ENCODE results near the gene POLR2I. TPM values are rescaled to one million over a fixed set of nuclear protein-coding genes. Genes with fewer than 3 reads are reported as not detected.
"Not testable (repeated sequence)": the region's sequence is repeated elsewhere in the genome, so short reads cannot be mapped to it uniquely, and the experiment has no call there.

Gene POLR2I
- total and polyA plus RNA-seq, 4 donors = 33.7 to 96.0 (median 52.4) TPM

DNA sequence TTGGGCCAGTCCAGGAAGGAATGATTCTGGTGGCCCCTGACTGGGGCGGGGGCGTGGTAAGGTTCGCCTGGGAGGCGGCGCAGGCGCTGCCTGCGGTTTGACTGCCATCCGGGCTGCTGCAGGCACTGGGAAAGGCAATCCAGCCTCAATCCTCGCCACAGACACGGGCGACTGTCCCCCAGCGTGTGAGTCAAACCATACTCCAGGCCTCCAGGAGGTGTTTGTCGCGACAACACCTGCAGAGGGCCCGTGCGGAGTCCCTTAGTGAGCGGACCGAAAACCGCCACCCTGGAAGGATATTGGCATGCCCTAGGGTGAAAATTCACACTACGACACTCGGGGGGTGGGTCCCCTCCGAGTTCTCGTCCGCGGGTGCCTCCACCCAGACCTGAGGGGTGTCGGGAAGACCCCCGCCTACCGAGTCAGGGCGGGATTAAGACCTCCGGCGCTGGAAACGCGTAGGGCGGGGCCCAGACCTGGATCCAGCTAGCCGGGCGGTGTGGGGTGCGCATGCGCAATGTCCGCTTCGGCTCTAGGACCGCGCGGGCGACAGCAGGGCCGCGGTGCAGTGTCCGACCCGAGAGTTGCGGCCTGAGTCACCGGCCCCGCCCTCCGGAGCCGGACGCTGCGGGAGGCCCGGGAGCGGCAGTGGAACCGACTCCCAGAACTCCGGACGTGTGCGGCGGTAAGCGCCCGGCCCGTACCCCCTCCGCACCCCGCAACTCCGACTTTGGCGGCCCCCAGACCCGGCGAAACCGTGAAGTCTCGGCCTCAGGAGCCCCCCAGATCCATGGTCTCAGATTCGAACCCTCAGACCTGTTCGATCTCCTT lies 25.0 kb upstream of the POLR2I start, which contains the start of gene CAPNS1:
CAPNS1 (plus strand) TSS at position 594 of the 831 bp plus-strand sequence. CDS start 946 bp downstream, outside the sequence.
- no peaks in the 10 kb centered on the region for H3K9me3 ChIP-seq (ENCODE audit: control insufficient read depth, low read length)
- H3K4me3 ChIP-seq (ENCODE audit: low read length in 2 of 2) = peak within 1 kb of the TSS; percentile 76 to 91
- 0% methylated on average over 69 to 75 of the region's 75 CpGs for WGBS, 2 donors
- H3K27me3 ChIP-seq (ENCODE audit: control insufficient read depth in 1 of 2, insufficient read depth in 2 of 2, low read length in 1 of 2) = no peaks in the 10 kb centered on the region
- no peaks in the 10 kb centered on the region for H3K4me1 ChIP-seq (ENCODE audit: control insufficient read depth in 1 of 2, insufficient read depth in 2 of 2, low read length in 2 of 2)
- peaks cover 0 to 8% of the 10 kb centered on the region in 2 donors for H3K36me3 ChIP-seq (ENCODE audit: control insufficient read depth in 1 of 2, insufficient read depth in 2 of 2, low read length in 1 of 2)
- H3K27ac ChIP-seq (ENCODE audit: low read depth in 1 of 2, low read length in 2 of 2) = peak within 1 kb of the TSS; percentile 30 to 97
- DNase-seq = peak; percentile 99
- intact Hi-C loops (cut with DNase I) = loop anchor here in 1 of 2 donors (1.0 to 10.0 kb wide), 2 partner anchors 12 to 395 kb away; partner anchors contain the start of genes IGFLR1, LIN37, PSENEN and U2AF1L4
- ATAC-seq (ENCODE audit: low FRiP score) = peak; percentile 97

DNA sequence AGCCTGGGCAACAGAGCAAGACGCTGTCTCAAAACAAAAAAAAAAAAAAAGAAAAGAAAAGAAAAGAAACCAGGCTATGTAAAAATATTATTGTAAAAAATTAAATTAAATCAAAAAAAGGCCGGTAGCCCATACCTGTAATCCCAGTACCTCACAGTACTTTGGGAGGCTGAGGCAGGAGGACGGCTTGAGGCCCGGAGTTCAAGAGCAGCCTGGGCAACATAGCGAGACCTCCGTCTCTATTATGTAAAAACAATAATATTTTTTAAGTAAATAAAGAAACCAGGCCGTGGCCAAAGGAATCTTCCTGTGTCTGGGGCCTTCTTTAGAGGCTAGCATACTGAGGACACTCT lies 24.4 kb upstream of the POLR2I start:
- no peak for ATAC-seq (ENCODE audit: low FRiP score)

DNA sequence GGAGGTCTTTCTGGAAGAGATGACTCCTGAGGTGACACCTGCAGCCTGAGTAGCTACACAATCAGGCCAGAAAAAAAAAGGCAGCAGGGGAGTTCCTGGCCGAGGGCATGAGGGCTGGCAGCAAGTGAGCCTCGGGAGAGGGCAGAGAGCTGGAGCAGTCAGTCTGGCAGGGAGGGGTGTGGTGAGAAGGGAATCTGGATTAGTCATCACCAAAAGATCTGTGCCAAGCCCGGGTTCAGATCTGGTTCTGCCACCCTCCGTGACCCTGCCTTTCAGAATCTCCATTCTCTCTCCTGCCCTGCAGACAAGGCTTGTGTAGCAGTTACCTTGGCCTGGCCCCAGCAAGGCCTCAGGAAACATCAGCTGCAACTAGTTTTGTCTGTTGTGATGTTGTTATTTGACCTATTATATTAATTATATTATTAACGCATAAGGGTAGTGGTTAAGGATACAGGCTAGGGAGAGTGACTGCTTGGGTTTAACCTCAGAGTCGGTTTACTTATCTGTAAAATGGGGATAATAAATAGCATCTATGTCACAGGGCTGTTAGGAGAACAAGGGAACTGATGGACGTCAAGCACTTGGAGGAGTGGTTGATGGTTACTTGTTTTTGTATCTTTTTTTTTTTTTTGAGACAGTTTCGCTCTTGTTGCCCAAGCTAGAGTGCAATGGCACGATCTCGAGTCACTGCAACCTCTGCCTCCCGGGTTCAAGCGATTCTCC lies 22.4 kb upstream of the POLR2I start:
- DNase-seq = peak; percentile 81 to 83
- Histone ChIP-seq H3K27me3 (ENCODE audit: control insufficient read depth in 1 of 2, insufficient read depth in 2 of 2, low read length in 1 of 2) (no peaks in the 10 kb centered on the region), H3K9me3 (ENCODE audit: control insufficient read depth, low read length) (no peaks in the 10 kb centered on the region), H3K4me1 (ENCODE audit: control insufficient read depth in 1 of 2, insufficient read depth in 2 of 2, low read length in 2 of 2) (no peaks in the 10 kb centered on the region), H3K27ac (ENCODE audit: low read depth in 1 of 2, low read length in 2 of 2) (peak overlapping the region in 1 of 2 donors; percentile 95), H3K4me3 (ENCODE audit: low read length in 2 of 2) (no peak overlapping the region), H3K36me3 (ENCODE audit: control insufficient read depth in 1 of 2, insufficient read depth in 2 of 2, low read length in 1 of 2) (no peaks in the 10 kb centered on the region)
- 41 to 43% methylated on average over 12 of the region's 12 CpGs for WGBS, 2 donors
- intact Hi-C loops (cut with DNase I) = no loop called here
- ATAC-seq (ENCODE audit: low FRiP score) = peak; percentile 47

More for the DNA sequence above, 24.4 kb upstream of the POLR2I start:
- intact Hi-C loops (cut with DNase I) = no loop called here
- no peak for DNase-seq
- H3K27me3 ChIP-seq (ENCODE audit: control insufficient read depth in 1 of 2, insufficient read depth in 2 of 2, low read length in 1 of 2) = no peaks in the 10 kb centered on the region
- H3K4me1 ChIP-seq (ENCODE audit: control insufficient read depth in 1 of 2, insufficient read depth in 2 of 2, low read length in 2 of 2) = no peaks in the 10 kb centered on the region
- H3K27ac ChIP-seq (ENCODE audit: low read depth in 1 of 2, low read length in 2 of 2) = peak overlapping the region in 1 of 2 donors; percentile 83
- peaks cover 0 to 8% of the 10 kb centered on the region in 2 donors for H3K36me3 ChIP-seq (ENCODE audit: control insufficient read depth in 1 of 2, insufficient read depth in 2 of 2, low read length in 1 of 2)
- 18 to 23% methylated on average over 7 of the region's 7 CpGs for WGBS, 2 donors
- H3K4me3 ChIP-seq (ENCODE audit: low read length in 2 of 2) = peak overlapping the region in 1 of 2 donors; percentile 38
- no peaks in the 10 kb centered on the region for H3K9me3 ChIP-seq (ENCODE audit: control insufficient read depth, low read length)

DNA sequence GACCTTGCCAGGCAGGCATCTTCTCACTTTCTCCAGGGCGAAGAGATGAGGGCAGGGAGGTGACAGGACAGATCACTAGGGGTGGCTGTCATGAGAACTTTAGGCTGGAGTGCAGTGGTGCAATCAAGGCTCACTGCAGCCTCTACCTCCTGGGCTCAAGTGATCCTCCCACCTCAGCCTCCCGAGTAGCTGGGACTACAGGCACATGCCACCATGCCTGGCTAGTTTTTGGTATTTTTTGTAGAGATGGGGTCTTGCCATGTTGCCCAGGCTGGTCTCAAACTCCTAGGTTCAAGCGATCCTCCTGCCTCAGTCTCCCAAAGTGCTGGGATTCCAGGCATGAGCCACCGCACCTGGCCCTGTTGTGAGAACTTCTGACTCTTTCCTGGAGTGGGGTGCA lies 20.2 kb upstream of the POLR2I start:
- ATAC-seq (ENCODE audit: low FRiP score); H3K4me1 ChIP-seq (ENCODE audit: control insufficient read depth in 1 of 2, insufficient read depth in 2 of 2, low read length in 2 of 2); H3K27ac ChIP-seq (ENCODE audit: low read depth in 1 of 2, low read length in 2 of 2); H3K9me3 ChIP-seq (ENCODE audit: control insufficient read depth, low read length); intact Hi-C loops (cut with DNase I); H3K27me3 ChIP-seq (ENCODE audit: control insufficient read depth in 1 of 2, insufficient read depth in 2 of 2, low read length in 1 of 2); H3K4me3 ChIP-seq (ENCODE audit: low read length in 2 of 2); H3K36me3 ChIP-seq (ENCODE audit: control insufficient read depth in 1 of 2, insufficient read depth in 2 of 2, low read length in 1 of 2); DNase-seq: not testable (repeated sequence)
- WGBS, 2 donors = 94 to 95% methylated on average over 4 of the region's 4 CpGs

DNA sequence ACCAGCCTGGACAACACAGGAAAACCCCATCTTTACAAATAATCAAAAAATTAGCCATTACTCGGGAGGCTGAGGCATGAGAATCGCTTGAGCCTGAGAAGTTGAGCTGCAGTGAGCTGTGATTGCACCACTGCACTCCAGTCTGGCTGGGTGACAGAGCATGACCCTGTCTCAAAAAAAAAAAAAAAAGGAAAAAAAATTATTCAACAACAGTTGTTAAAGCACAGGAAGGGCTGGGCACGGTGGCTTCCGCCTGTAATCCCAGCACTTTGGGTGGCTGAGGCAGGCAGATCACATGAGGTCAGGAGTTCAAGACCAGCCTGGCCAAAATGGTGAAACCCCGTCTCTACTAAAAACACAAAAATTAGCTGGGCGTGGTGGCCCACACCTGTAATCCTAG lies 16.5 kb upstream of the POLR2I start:
- H3K27ac ChIP-seq (ENCODE audit: low read depth in 1 of 2, low read length in 2 of 2); H3K4me3 ChIP-seq (ENCODE audit: low read length in 2 of 2); H3K36me3 ChIP-seq (ENCODE audit: control insufficient read depth in 1 of 2, insufficient read depth in 2 of 2, low read length in 1 of 2); H3K27me3 ChIP-seq (ENCODE audit: control insufficient read depth in 1 of 2, insufficient read depth in 2 of 2, low read length in 1 of 2); H3K4me1 ChIP-seq (ENCODE audit: control insufficient read depth in 1 of 2, insufficient read depth in 2 of 2, low read length in 2 of 2); DNase-seq; intact Hi-C loops (cut with DNase I); ATAC-seq (ENCODE audit: low FRiP score); H3K9me3 ChIP-seq (ENCODE audit: control insufficient read depth, low read length): not testable (repeated sequence)
- 78 to 79% methylated on average over 6 of the region's 6 CpGs for WGBS, 2 donors

DNA sequence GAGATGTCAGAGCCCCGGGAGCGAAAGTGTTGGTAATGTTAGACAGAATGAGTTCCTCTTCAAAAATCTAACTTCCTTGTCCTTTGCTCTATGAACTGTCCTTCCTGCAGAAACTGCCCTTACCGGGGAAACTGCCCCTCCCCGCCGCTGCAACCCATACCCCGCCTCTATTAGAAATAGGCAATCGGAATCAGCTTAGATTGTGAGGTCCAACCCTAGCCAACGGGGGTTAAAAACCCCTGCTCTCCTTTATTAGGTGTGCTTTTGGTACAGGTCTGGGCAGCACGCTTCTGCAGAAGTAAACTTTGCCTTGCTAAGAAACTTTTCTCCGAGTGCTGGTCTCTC lies 13.7 kb upstream of the POLR2I start:
- intact Hi-C loops (cut with DNase I) = loop anchor here in 1 of 2 donors (2.0 kb wide), 1 partner anchor 24 kb away; the partner anchor contains the start of gene COX7A1
- Histone ChIP-seq H3K27me3 (ENCODE audit: control insufficient read depth in 1 of 2, insufficient read depth in 2 of 2, low read length in 1 of 2) (no peaks in the 10 kb centered on the region), H3K4me3 (ENCODE audit: low read length in 2 of 2) (no peak overlapping the region), H3K36me3 (ENCODE audit: control insufficient read depth in 1 of 2, insufficient read depth in 2 of 2, low read length in 1 of 2) (peaks cover 0 to 4% of the 10 kb centered on the region in 2 donors), H3K4me1 (ENCODE audit: control insufficient read depth in 1 of 2, insufficient read depth in 2 of 2, low read length in 2 of 2) (no peaks in the 10 kb centered on the region), H3K27ac (ENCODE audit: low read depth in 1 of 2, low read length in 2 of 2) (peak overlapping the region; percentile 52 to 78), H3K9me3 (ENCODE audit: control insufficient read depth, low read length) (no peaks in the 10 kb centered on the region)
- WGBS, 2 donors = 5 to 12% methylated on average over 10 of the region's 10 CpGs
- ATAC-seq (ENCODE audit: low FRiP score) (no peak), DNase-seq (no peak)

DNA sequence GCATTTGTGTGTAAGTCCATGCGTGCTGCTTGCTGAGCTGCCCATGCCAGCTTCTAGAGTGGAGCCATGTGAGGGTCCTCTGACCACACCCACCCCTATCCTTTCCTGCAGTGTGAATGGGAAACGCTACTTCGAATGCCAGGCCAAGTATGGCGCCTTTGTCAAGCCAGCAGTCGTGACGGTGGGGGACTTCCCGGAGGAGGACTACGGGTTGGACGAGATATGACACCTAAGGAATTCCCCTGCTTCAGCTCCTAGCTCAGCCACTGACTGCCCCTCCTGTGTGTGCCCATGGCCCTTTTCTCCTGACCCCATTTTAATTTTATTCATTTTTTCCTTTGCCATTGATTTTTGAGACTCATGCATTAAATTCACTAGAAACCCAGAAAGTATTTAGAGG lies 10.9 kb upstream of the POLR2I start:
- intact Hi-C loops (cut with DNase I) = no loop called here
- Histone ChIP-seq H3K27ac (ENCODE audit: low read depth in 1 of 2, low read length in 2 of 2) (no peak overlapping the region), H3K9me3 (ENCODE audit: control insufficient read depth, low read length) (no peaks in the 10 kb centered on the region), H3K4me1 (ENCODE audit: control insufficient read depth in 1 of 2, insufficient read depth in 2 of 2, low read length in 2 of 2) (no peaks in the 10 kb centered on the region), H3K27me3 (ENCODE audit: control insufficient read depth in 1 of 2, insufficient read depth in 2 of 2, low read length in 1 of 2) (no peaks in the 10 kb centered on the region), H3K4me3 (ENCODE audit: low read length in 2 of 2) (no peak overlapping the region), H3K36me3 (ENCODE audit: control insufficient read depth in 1 of 2, insufficient read depth in 2 of 2, low read length in 1 of 2) (peaks cover 2 to 4% of the 10 kb centered on the region in 2 donors)
- DNase-seq = no peak
- ATAC-seq (ENCODE audit: low FRiP score) = no peak
- 79 to 83% methylated on average over 9 of the region's 9 CpGs for WGBS, 2 donors

DNA sequence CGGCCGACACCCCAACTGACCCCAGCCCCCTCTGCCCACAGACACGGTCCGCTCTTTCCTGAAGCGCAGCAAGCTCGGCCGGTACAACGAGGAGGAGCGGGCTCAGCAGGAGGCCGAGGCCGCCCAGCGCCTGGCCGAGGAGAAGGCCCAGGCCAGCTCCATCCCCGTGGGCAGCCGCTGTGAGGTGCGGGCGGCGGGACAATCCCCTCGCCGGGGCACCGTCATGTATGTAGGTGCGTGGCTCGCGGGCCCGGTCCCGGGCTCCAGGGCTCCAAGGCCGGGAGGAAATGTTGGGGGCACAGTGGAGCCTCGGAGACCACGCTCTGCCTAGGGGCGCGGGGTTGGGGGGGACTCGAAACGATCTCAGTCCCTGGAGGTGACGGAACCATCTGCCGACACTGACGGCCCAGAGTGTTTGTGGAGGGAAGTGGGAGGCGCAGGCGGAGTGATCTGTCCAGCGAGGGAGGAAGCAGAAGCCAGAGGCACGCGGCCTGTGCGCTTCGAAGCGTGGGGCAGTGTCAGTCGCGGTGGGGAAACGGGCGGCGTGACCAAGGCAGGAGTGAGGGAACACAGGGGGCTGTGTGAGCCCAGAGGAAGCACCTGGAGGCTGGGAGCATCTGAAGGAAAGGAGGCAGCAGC lies 6.9 kb upstream of the POLR2I start:
- DNase-seq (no peak), ATAC-seq (ENCODE audit: low FRiP score) (no peak)
- intact Hi-C loops (cut with DNase I) = no loop called here
- Histone ChIP-seq H3K27ac (ENCODE audit: low read depth in 1 of 2, low read length in 2 of 2) (no peak overlapping the region), H3K9me3 (ENCODE audit: control insufficient read depth, low read length) (no peaks in the 10 kb centered on the region), H3K36me3 (ENCODE audit: control insufficient read depth in 1 of 2, insufficient read depth in 2 of 2, low read length in 1 of 2) (peaks cover 2 to 4% of the 10 kb centered on the region in 2 donors), H3K27me3 (ENCODE audit: control insufficient read depth in 1 of 2, insufficient read depth in 2 of 2, low read length in 1 of 2) (no peaks in the 10 kb centered on the region), H3K4me1 (ENCODE audit: control insufficient read depth in 1 of 2, insufficient read depth in 2 of 2, low read length in 2 of 2) (no peaks in the 10 kb centered on the region), H3K4me3 (ENCODE audit: low read length in 2 of 2) (no peak overlapping the region)
- 86 to 90% methylated on average over 41 to 49 of the region's 49 CpGs for WGBS, 2 donors
